Calu3 (cell line): ENCODE data around the gene PLEK2. TPM values are rescaled to one million over a fixed set of nuclear protein-coding genes. Genes with fewer than 3 reads are reported as not detected.

Source experiments
- BruUV-seq: library from RNA; stranded (reverse); fragments of 400-500 nt; replicated peaks from 2 replicates; lab custom pipeline; 2021; lab: Mats Ljungman, UMichigan
- CTCF ChIA-PET: fragments of 300-600 bp; sonication (Branson Sonifier 250); formaldehyde crosslinking; loops from one replicate; lab custom pipeline; 2022; ENCODE audit warnings: antibody characterized with exemption; lab: Charles Lee
- DNase-seq: peaks from one replicate; pipeline ENCODE4 v3.0.0; 2022
- H3K27ac Mint-ChIP-seq: one replicate; pipeline ENCODE4 v1.8.0; 2022; ENCODE audit warnings: mixed read lengths; ENCODE audit not compliant: unreplicated experiment
- H3K27me3 Mint-ChIP-seq: one replicate; pipeline ENCODE4 v1.8.0; 2022; ENCODE audit warnings: mixed read lengths; ENCODE audit not compliant: unreplicated experiment
- H3K36me3 Mint-ChIP-seq: one replicate; pipeline ENCODE4 v1.8.0; 2022; ENCODE audit warnings: mild to moderate bottlenecking, moderate library complexity, mixed read lengths; ENCODE audit not compliant: insufficient read depth, unreplicated experiment
- H3K4me1 Mint-ChIP-seq: one replicate; pipeline ENCODE4 v1.8.0; 2022; ENCODE audit warnings: mild to moderate bottlenecking, low read depth, mixed read lengths; ENCODE audit not compliant: unreplicated experiment
- H3K4me3 Mint-ChIP-seq: one replicate; pipeline ENCODE4 v1.8.0; 2022; ENCODE audit warnings: mild to moderate bottlenecking, low read depth, moderate library complexity, mixed read lengths; ENCODE audit not compliant: unreplicated experiment
- H3K9me3 Mint-ChIP-seq: one replicate; pipeline ENCODE4 v1.8.0; 2022; ENCODE audit warnings: low read depth, mixed read lengths; ENCODE audit not compliant: unreplicated experiment
- intact Hi-C: fragments of 100-400 bp; cut with micrococcal nuclease; formaldehyde crosslinking; loops from one replicate; pipeline ENCODE4 v1.10.0; 2022; ENCODE audit not compliant: unreplicated experiment
- total RNA-seq: library from RNA; stranded (reverse); gene quantifications from 2 replicates; pipeline ENCODE4 v1.2.3, GENCODE V29; 2022
- TF ChIP-seq, protein P1 (sequence below): fragments of 200-600 bp; IDR thresholded peaks from one replicate; pipeline ENCODE4 v1.8.0; 2022; ENCODE audit warnings: antibody characterized with exemption; ENCODE audit not compliant: unreplicated experiment

PLEK2 gene
- total RNA-seq, 1 experiment from 2014 or later = 39.5 TPM

DNA sequence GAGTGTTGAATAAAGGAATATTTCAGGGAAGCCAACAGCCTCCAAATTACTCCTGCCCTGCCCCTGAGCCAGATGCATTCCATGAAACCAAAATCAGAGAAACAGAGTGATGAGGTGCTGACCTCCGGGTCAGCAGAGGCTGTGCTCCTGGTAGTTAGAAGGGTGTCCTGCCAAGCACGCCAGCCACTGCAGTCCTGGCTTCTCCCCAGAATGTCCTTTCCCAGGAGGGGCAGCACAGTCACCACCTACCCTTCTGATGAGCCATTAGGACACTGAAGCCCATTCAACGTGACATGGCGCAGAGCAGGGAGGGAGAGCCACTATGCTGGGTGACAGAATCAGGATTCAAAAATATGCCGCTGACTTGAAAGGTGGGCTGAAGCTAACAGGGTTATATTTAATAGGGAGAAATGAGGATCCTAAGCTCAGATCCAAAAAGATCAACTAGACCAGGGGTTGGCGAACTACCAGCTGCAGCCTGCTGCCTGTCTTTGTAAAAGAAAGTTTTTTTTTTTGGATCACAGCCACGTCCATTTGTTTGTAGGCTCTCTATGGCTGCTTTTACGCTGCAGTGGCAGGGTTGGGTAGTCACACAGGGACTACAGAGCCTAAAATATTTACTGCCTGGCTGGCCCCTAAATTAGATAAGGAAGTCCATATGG is 34.5 kb upstream of the PLEK2 start:
- Mint-ChIP-seq H3K4me3 (no peak overlapping the region), H3K9me3 (peaks cover 5% of the 10 kb centered on the region), H3K27me3 (peaks cover 11% of the 10 kb centered on the region), H3K27ac (no peak overlapping the region), H3K4me1 (peaks cover 22% of the 10 kb centered on the region), H3K36me3 (no peaks in the 10 kb centered on the region)
- no TSS peak for BruUV-seq
- no peak for DNase-seq
- TF ChIP-seq, protein P1, sequence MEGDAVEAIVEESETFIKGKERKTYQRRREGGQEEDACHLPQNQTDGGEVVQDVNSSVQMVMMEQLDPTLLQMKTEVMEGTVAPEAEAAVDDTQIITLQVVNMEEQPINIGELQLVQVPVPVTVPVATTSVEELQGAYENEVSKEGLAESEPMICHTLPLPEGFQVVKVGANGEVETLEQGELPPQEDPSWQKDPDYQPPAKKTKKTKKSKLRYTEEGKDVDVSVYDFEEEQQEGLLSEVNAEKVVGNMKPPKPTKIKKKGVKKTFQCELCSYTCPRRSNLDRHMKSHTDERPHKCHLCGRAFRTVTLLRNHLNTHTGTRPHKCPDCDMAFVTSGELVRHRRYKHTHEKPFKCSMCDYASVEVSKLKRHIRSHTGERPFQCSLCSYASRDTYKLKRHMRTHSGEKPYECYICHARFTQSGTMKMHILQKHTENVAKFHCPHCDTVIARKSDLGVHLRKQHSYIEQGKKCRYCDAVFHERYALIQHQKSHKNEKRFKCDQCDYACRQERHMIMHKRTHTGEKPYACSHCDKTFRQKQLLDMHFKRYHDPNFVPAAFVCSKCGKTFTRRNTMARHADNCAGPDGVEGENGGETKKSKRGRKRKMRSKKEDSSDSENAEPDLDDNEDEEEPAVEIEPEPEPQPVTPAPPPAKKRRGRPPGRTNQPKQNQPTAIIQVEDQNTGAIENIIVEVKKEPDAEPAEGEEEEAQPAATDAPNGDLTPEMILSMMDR = no peak
- CTCF ChIA-PET = no interaction called here
- intact Hi-C loops = no loop called here

DNA sequence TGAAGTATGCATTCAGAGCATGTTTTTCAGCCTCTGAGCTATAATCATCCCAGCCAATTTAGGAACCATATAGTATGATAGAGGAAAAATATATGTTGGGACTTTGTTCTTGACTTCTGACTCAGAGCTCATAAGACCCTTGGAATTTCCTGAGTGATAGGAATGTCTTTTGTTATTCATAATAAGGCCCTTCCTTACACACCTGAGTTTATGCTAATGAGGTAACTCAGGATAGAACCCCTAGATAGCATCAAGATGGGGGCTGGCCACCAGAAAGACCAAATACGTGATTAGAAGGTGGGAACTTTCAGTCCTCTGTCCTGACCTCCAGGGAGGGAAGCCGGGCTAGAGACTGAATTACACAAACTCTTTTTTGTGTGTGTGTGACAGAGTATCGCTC is 32.4 kb upstream of the PLEK2 start:
- H3K4me3 Mint-ChIP-seq = no peak overlapping the region
- CTCF ChIA-PET = interaction anchor here (0.6 kb wide), 1 partner anchor 256 kb away, joined by 8 read pairs; no protein-coding TSS in a partner anchor
- TF ChIP-seq, protein P1 = no peak

GRCh38 chr14:67442139-67442906 is 30.4 kb upstream of the PLEK2 start:
- Mint-ChIP-seq H3K4me3 (no peak overlapping the region), H3K4me1 (peaks cover 41% of the 10 kb centered on the region), H3K9me3 (no peaks in the 10 kb centered on the region), H3K36me3 (no peaks in the 10 kb centered on the region), H3K27ac (no peak overlapping the region), H3K27me3 (peaks cover 5% of the 10 kb centered on the region)
- TF ChIP-seq, protein P1 = no peak
- no peak for DNase-seq
- intact Hi-C loops = no loop called here
- CTCF ChIA-PET = no interaction called here
- no TSS peak for BruUV-seq

More for the DNA sequence above, 32.4 kb upstream of the PLEK2 start:
- intact Hi-C loops = no loop called here
- no peak for DNase-seq
- Mint-ChIP-seq H3K27ac (no peak overlapping the region), H3K27me3 (no peaks in the 10 kb centered on the region), H3K36me3 (no peaks in the 10 kb centered on the region), H3K4me1 (peaks cover 37% of the 10 kb centered on the region), H3K9me3 (no peaks in the 10 kb centered on the region)
- BruUV-seq = no TSS peak

DNA sequence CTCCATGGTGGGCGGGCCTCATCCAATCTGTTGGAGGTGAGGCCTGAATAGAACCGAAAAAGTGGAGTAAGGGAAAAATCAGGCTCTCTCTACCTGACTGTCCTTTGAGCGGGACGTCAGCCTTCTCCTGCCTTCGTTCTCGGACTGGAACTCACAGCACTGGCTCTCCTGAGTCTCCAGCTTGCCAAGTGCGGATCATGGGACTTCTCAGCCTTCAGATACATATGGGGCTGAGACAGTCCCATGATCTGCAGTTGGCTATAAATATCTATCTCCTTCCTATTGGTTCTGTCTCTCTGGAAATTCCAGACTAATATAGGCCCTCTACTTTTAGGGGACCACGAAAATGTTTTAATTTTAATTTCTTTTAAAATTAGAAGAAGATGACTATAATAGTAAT is 29.7 kb upstream of the PLEK2 start:
- no peaks in the 10 kb centered on the region for H3K36me3 Mint-ChIP-seq
- CTCF ChIA-PET = interaction anchor here (1.3 kb wide), 1 partner anchor 10 kb away, joined by 3 read pairs; no protein-coding TSS in a partner anchor
- no peak overlapping the region for H3K27ac Mint-ChIP-seq
- no peaks in the 10 kb centered on the region for H3K9me3 Mint-ChIP-seq
- peaks cover 41% of the 10 kb centered on the region for H3K4me1 Mint-ChIP-seq
- BruUV-seq = no TSS peak
- intact Hi-C loops = no loop called here
- DNase-seq = no peak
- no peak overlapping the region for H3K4me3 Mint-ChIP-seq
- H3K27me3 Mint-ChIP-seq = peaks cover 12% of the 10 kb centered on the region
- TF ChIP-seq, protein P1 = no peak
